Neural cell (in vitro differentiated cells): Measurements from ENCODE around the gene RAP1A. TPM values are rescaled to one million over a fixed set of nuclear protein-coding genes. Genes with fewer than 3 reads are reported as not detected.

Experiments used
- H2AFZ ChIP-seq: fragments of 200-600, 300-800 bp; sonication (generic), shearing (Covaris generic); 2 replicates; pipeline ENCODE4 v1.6.0; 2014; ENCODE audit warnings: low read depth, mild to moderate bottlenecking, antibody characterized with exemption, low read length, moderate library complexity
- H3F3A ChIP-seq: fragments of 200-600 bp; shearing (Covaris generic); 2 replicates; pipeline ENCODE4 v1.6.1; 2016; ENCODE audit warnings: mild to moderate bottlenecking, moderate library complexity, mixed read lengths, antibody characterized with exemption, low read length; ENCODE audit not compliant: insufficient read depth, poor library complexity, severe bottlenecking
- H3K27ac ChIP-seq: fragments of 200-600, 300-800 bp; sonication (generic), shearing (Covaris generic); 2 replicates; pipeline ENCODE4 v1.5.1; 2014; ENCODE audit warnings: mild to moderate bottlenecking, low read length, moderate library complexity
- H3K27me3 ChIP-seq: fragments of 300-800, 200-600 bp; sonication (generic), shearing (Covaris generic); 2 replicates; pipeline ENCODE4 v1.6.0; 2014; ENCODE audit warnings: mild to moderate bottlenecking, low read depth, low read length, moderate library complexity; ENCODE audit not compliant: insufficient read depth
- H3K36me3 ChIP-seq: fragments of 300-800, 200-600 bp; sonication (generic), shearing (Covaris generic); 2 replicates; pipeline ENCODE4 v1.5.1; 2014; ENCODE audit warnings: mild to moderate bottlenecking, antibody characterized with exemption, low read length, moderate library complexity; ENCODE audit not compliant: insufficient read depth
- H3K4me2 ChIP-seq: fragments of 300-800, 200-600 bp; sonication (generic), shearing (Covaris generic); 2 replicates; pipeline ENCODE4 v1.6.0; 2014; ENCODE audit warnings: mild to moderate bottlenecking, low read length
- H3K4me3 ChIP-seq: fragments of 300-800, 200-600 bp; sonication (generic), shearing (Covaris generic); 2 replicates; pipeline ENCODE4 v1.5.1; 2014; ENCODE audit warnings: mild to moderate bottlenecking, low read length, moderate library complexity
- H3K79me2 ChIP-seq: fragments of 200-600 bp; shearing (Covaris generic); replicated peaks from 2 replicates; pipeline ENCODE4 v1.6.0; 2014; ENCODE audit warnings: mild to moderate bottlenecking, low read length, moderate library complexity; ENCODE audit not compliant: insufficient read depth
- H3K9ac ChIP-seq: fragments of 300-800, 200-600 bp; sonication (generic), shearing (Covaris generic); 2 replicates; pipeline ENCODE4 v1.6.1; 2016; ENCODE audit warnings: mild to moderate bottlenecking, low read length, mixed read lengths
- H3K9me2 ChIP-seq: fragments of 200-600 bp; shearing (Covaris generic); 2 replicates; pipeline ENCODE4 v1.6.1; 2016; ENCODE audit warnings: mild to moderate bottlenecking, low read length, mixed read lengths; ENCODE audit not compliant: insufficient read depth
- H3K9me3 ChIP-seq: fragments of 200-600, 300-800 bp; sonication (generic), shearing (Covaris generic); 2 replicates; pipeline ENCODE4 v1.6.1; 2016; ENCODE audit warnings: mild to moderate bottlenecking, mixed run types, low read length, moderate library complexity, mixed read lengths
- H4K20me1 ChIP-seq: fragments of 200-600 bp; shearing (Covaris generic); 2 replicates; pipeline ENCODE4 v1.6.1; 2016; ENCODE audit warnings: mild to moderate bottlenecking, mixed run types; ENCODE audit not compliant: insufficient read depth
- EP300 ChIP-seq: fragments of 450-650 bp; conservative IDR thresholded peaks from 2 replicates; pipeline ENCODE4 v1.6.1; 2014; ENCODE audit warnings: antibody characterized with exemption, mild to moderate bottlenecking, moderate library complexity; ENCODE audit not compliant: poor library complexity, severe bottlenecking
- EZH2 ChIP-seq: fragments of 200-600, 300-800 bp; shearing (Covaris generic), sonication (generic); IDR thresholded peaks from 2 replicates; pipeline ENCODE4 v1.6.1; 2014; ENCODE audit warnings: antibody characterized with exemption, low read length, borderline replicate concordance, mild to moderate bottlenecking; ENCODE audit not compliant: insufficient read depth, poor library complexity, severe bottlenecking
- MXI1 ChIP-seq: fragments of 450-650 bp; conservative IDR thresholded peaks from 2 replicates; pipeline ENCODE4 v1.6.1; 2014; ENCODE audit warnings: antibody characterized with exemption, mild to moderate bottlenecking; ENCODE audit not compliant: poor library complexity, severe bottlenecking
- POLR2AphosphoS5 ChIP-seq: IDR thresholded peaks from 2 replicates; pipeline ENCODE4 v1.6.1; 2012
- RAD21 ChIP-seq: fragments of 450-650 bp; conservative IDR thresholded peaks from 2 replicates; pipeline ENCODE4 v1.6.1; 2014; ENCODE audit warnings: antibody characterized with exemption, mild to moderate bottlenecking, moderate library complexity
- SMC3 ChIP-seq: fragments of 450-650 bp; conservative IDR thresholded peaks from 2 replicates; pipeline ENCODE4 v1.6.1; 2014; ENCODE audit warnings: antibody characterized with exemption, mild to moderate bottlenecking, moderate library complexity; ENCODE audit not compliant: poor library complexity
- TAF1 ChIP-seq: IDR thresholded peaks from 2 replicates; pipeline ENCODE4 v1.6.1; 2012; ENCODE audit warnings: low read depth
- polyA plus RNA-seq: library from polyadenylated mRNA; depleted of rRNA; stranded (reverse); fragments of >200 nt; gene quantifications from 2 replicates; pipeline ENCODE4 v1.2.3, GENCODE V29; 2014
- TF ChIP-seq, protein P1 (sequence below): IDR thresholded peaks from 2 replicates; pipeline ENCODE4 v1.6.1; 2012; ENCODE audit warnings: borderline replicate concordance
- TF ChIP-seq, protein P2 (sequence below): fragments of 450-650 bp; IDR thresholded peaks from 2 replicates; pipeline ENCODE4 v1.5.1; 2014; ENCODE audit warnings: antibody characterized with exemption, mild to moderate bottlenecking, moderate library complexity; ENCODE audit not compliant: poor library complexity, severe bottlenecking

Gene RAP1A
- polyA plus RNA-seq, 1 donor from 2014 or later: 28.7 TPM

DNA sequence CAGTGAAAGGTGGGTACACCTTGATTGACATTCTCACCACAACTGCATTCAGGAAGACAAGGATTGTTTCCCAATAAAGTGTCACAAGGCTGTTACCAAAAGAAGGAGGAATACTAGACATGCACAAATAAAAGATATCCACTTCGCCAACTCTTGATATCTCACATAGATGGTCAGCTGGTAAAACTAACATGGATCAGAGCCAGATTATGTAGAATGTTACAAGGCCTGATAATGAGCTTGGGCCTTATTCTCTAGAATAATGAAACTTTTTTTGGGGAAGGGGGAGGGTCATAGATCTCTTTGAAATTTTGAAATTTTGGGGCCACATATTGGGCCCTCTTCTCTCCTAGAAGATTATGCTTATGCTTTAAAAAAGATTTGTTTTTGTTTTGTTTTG, 24.9 kb downstream of the RAP1A start:
- Histone ChIP-seq H4K20me1 (no peaks in the 10 kb centered on the region), H3K79me2 (peaks cover 18% of the 10 kb centered on the region), H3K4me2 (no peak overlapping the region), H3K27ac (no peak overlapping the region), H3K27me3 (no peaks in the 10 kb centered on the region), H3K9me3 (no peaks in the 10 kb centered on the region), H2AFZ (no peak overlapping the region), H3K36me3 (no peaks in the 10 kb centered on the region), H3K9ac (no peak overlapping the region), H3K4me3 (no peak overlapping the region), H3F3A (no peaks in the 10 kb centered on the region), H3K9me2 (no peaks in the 10 kb centered on the region)
- TF ChIP-seq EZH2: no peak
- TF ChIP-seq POLR2AphosphoS5: no peak
- TF ChIP-seq SMC3: no peak
- no peak for TF ChIP-seq MXI1
- TF ChIP-seq EP300: no peak
- TF ChIP-seq TAF1: no peak
- TF ChIP-seq, protein P1, sequence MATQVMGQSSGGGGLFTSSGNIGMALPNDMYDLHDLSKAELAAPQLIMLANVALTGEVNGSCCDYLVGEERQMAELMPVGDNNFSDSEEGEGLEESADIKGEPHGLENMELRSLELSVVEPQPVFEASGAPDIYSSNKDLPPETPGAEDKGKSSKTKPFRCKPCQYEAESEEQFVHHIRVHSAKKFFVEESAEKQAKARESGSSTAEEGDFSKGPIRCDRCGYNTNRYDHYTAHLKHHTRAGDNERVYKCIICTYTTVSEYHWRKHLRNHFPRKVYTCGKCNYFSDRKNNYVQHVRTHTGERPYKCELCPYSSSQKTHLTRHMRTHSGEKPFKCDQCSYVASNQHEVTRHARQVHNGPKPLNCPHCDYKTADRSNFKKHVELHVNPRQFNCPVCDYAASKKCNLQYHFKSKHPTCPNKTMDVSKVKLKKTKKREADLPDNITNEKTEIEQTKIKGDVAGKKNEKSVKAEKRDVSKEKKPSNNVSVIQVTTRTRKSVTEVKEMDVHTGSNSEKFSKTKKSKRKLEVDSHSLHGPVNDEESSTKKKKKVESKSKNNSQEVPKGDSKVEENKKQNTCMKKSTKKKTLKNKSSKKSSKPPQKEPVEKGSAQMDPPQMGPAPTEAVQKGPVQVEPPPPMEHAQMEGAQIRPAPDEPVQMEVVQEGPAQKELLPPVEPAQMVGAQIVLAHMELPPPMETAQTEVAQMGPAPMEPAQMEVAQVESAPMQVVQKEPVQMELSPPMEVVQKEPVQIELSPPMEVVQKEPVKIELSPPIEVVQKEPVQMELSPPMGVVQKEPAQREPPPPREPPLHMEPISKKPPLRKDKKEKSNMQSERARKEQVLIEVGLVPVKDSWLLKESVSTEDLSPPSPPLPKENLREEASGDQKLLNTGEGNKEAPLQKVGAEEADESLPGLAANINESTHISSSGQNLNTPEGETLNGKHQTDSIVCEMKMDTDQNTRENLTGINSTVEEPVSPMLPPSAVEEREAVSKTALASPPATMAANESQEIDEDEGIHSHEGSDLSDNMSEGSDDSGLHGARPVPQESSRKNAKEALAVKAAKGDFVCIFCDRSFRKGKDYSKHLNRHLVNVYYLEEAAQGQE: no peak
- TF ChIP-seq RAD21: no peak
- TF ChIP-seq, protein P2, sequence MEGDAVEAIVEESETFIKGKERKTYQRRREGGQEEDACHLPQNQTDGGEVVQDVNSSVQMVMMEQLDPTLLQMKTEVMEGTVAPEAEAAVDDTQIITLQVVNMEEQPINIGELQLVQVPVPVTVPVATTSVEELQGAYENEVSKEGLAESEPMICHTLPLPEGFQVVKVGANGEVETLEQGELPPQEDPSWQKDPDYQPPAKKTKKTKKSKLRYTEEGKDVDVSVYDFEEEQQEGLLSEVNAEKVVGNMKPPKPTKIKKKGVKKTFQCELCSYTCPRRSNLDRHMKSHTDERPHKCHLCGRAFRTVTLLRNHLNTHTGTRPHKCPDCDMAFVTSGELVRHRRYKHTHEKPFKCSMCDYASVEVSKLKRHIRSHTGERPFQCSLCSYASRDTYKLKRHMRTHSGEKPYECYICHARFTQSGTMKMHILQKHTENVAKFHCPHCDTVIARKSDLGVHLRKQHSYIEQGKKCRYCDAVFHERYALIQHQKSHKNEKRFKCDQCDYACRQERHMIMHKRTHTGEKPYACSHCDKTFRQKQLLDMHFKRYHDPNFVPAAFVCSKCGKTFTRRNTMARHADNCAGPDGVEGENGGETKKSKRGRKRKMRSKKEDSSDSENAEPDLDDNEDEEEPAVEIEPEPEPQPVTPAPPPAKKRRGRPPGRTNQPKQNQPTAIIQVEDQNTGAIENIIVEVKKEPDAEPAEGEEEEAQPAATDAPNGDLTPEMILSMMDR: no peak

DNA sequence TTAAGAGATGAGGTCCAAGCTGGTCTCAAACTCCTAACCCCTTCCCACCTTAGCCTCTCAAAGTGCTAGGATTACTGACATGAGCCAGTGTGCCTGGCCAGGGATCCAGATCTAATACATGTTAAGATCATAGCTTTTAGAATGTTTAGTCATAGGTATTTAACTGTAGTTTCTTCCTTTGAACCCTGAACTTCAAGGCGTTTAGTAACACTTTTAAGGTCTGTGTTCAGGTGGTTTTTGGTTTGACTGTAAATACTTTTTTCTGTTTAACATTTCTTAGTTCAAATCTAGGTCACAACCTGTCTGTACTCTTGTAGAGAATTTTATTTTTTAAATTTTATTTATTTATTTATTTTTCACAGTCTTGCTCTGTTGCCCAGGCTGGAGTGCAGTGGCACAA, 28.1 kb downstream of the RAP1A start:
- H3K27me3 ChIP-seq: no peaks in the 10 kb centered on the region
- no peaks in the 10 kb centered on the region for H3F3A ChIP-seq
- TF ChIP-seq, protein P2: no peak
- TF ChIP-seq EP300 (no peak), EZH2 (no peak), SMC3 (no peak), RAD21 (no peak), MXI1 (no peak), TAF1 (no peak), POLR2AphosphoS5 (no peak)
- TF ChIP-seq, protein P1: no peak
- H3K79me2 ChIP-seq: peaks cover 4% of the 10 kb centered on the region
- no peaks in the 10 kb centered on the region for H3K9me2 ChIP-seq
- H4K20me1 ChIP-seq: no peaks in the 10 kb centered on the region
- no peak overlapping the region for H3K27ac ChIP-seq
- H3K4me2 ChIP-seq: no peak overlapping the region
- H2AFZ ChIP-seq: no peak overlapping the region
- H3K9ac ChIP-seq: no peak overlapping the region
- H3K4me3 ChIP-seq: no peak overlapping the region
- H3K9me3 ChIP-seq: no peaks in the 10 kb centered on the region
- H3K36me3 ChIP-seq: no peaks in the 10 kb centered on the region
